K562 (cell line): Measurements from ENCODE around the gene MED20. TPM values are rescaled to one million over a fixed set of nuclear protein-coding genes. Genes with fewer than 3 reads are reported as not detected.
A peak's percentile ranks its signal among the peaks of the same experiment; 100 is the strongest.

Experiments used
- ATAC-seq: fragments of 200-7000 bp; cut with Tn5 transposase; 3 replicates; pipeline ENCODE4 v1.9.1; 2020; ENCODE audit warnings: moderate library complexity
- BruUV-seq: library from RNA; stranded (reverse); fragments of 400-500 nt; replicated peaks from 2 replicates; lab custom pipeline; 2021; lab: Mats Ljungman, UMichigan
- CTCF ChIA-PET: fragments of 300-600 bp; formaldehyde crosslinking; extraction: SDS; loops from one replicate; lab custom pipeline; 2021; ENCODE audit warnings: low intra/inter-chr PET ratio; lab: Yijun Ruan, JAX
- POLR2A ChIA-PET: fragments of 300-600, 350-650 bp; sonication (Branson Sonifier 250); formaldehyde crosslinking; extraction: SDS; loops from one replicate; lab custom pipeline; 2021; ENCODE audit warnings: antibody characterized with exemption, inconsistent platforms; lab: Yijun Ruan, JAX
- DNase-seq, 4 experiments: peaks; one replicate each; pipeline versions ENCODE4 v3.0.0 to v3.0.0-alpha.2; 2011 to 2018; ENCODE audit warnings: low spot score in 3 of 4, mixed read lengths in 3 of 4; ENCODE audit errors: extremely low read depth in 1 of 4
- FAIRE-seq: peaks from 2 replicates; lab custom pipeline; 2011; peaks lifted over from hg19 to GRCh38; lab: Jason Lieb, UNC
- H2AFZ ChIP-seq: 2 replicates; pipeline ENCODE4 v1.6.0; 2011; ENCODE audit warnings: low read depth, low read length, control low read depth, inconsistent platforms
- H3K27ac ChIP-seq: fragments of 200-600 bp; 3 replicates; pipeline ENCODE4 v1.8.0; 2011; ENCODE audit warnings: low read depth, mild to moderate bottlenecking, control low read depth, inconsistent platforms, low read length, moderate library complexity, mixed read lengths; ENCODE audit errors: extremely low read depth
- H3K27me3 ChIP-seq, 2 experiments: fragments of 300-600 bp in 1 of 2; 2 replicates in 1 of 2; 3 replicates in 1 of 2; pipeline versions ENCODE4 v1.6.0 to v1.8.0; 2011; ENCODE audit warnings: inconsistent platforms in 2 of 2, low read length in 2 of 2, mild to moderate bottlenecking in 1 of 2, mixed read lengths in 1 of 2, moderate library complexity in 1 of 2; ENCODE audit not compliant: control insufficient read depth in 2 of 2, insufficient read depth in 2 of 2
- H3K36me3 ChIP-seq: fragments of 300-600 bp; 3 replicates; pipeline ENCODE4 v1.8.0; 2011; ENCODE audit warnings: mild to moderate bottlenecking, low read length, inconsistent platforms; ENCODE audit not compliant: control insufficient read depth, insufficient read depth
- H3K4me1 ChIP-seq, 2 experiments: fragments of 200-600 bp in 1 of 2; replicated peaks in 1 of 2; 2 replicates in 1 of 2; 3 replicates in 1 of 2; pipeline versions ENCODE4 v1.5.1 to v1.8.0; 2011; ENCODE audit warnings: inconsistent platforms in 2 of 2, low read length in 2 of 2, mild to moderate bottlenecking in 1 of 2, mixed read lengths in 1 of 2, moderate library complexity in 1 of 2; ENCODE audit not compliant: control insufficient read depth in 2 of 2, insufficient read depth in 2 of 2
- H3K4me2 ChIP-seq: 2 replicates; pipeline ENCODE4 v1.6.1; 2011; ENCODE audit warnings: low read length, control low read depth, inconsistent platforms, mixed read lengths; ENCODE audit not compliant: insufficient read depth
- H3K4me3 ChIP-seq: fragments of 200-600 bp; sonication (generic), shearing (Covaris generic); 2 replicates; pipeline ENCODE4 v1.5.1; 2016; ENCODE audit warnings: control low read depth, inconsistent platforms
- H3K79me2 ChIP-seq: fragments of 200-600 bp; 3 replicates; pipeline ENCODE4 v1.8.0; 2011; ENCODE audit warnings: low read length, inconsistent platforms; ENCODE audit not compliant: control insufficient read depth, insufficient read depth
- H3K9ac ChIP-seq, 2 experiments: 2 replicates each; pipeline versions ENCODE4 v1.6.0 to v1.6.1; 2011; ENCODE audit warnings: low read depth in 2 of 2, low read length in 2 of 2, control low read depth in 1 of 2, inconsistent platforms in 1 of 2, mild to moderate bottlenecking in 1 of 2, mixed read lengths in 1 of 2; ENCODE audit not compliant: insufficient read depth in 1 of 2
- H3K9me1 ChIP-seq: one replicate; pipeline ENCODE4 v1.6.0; 2011; ENCODE audit warnings: inconsistent platforms, mild to moderate bottlenecking, low read length, moderate library complexity; ENCODE audit not compliant: control insufficient read depth, insufficient read depth
- H3K9me3 ChIP-seq: replicated peaks from 2 replicates; pipeline ENCODE4 v1.5.1; 2011; ENCODE audit warnings: low read depth, low read length, inconsistent platforms; ENCODE audit not compliant: control insufficient read depth, insufficient read depth
- H4K20me1 ChIP-seq: replicated peaks from 2 replicates; pipeline ENCODE4 v1.6.1; 2011; ENCODE audit warnings: low read length, inconsistent platforms, mixed read lengths; ENCODE audit not compliant: control insufficient read depth, insufficient read depth
- CBFA2T2 ChIP-seq: fragments of 450-650 bp; conservative IDR thresholded peaks from 2 replicates; pipeline ENCODE4 v1.6.1; 2017; ENCODE audit warnings: mild to moderate bottlenecking
- CEBPB ChIP-seq: fragments of 450-650 bp; IDR thresholded peaks from 2 replicates; pipeline ENCODE4 v1.6.1; 2016; ENCODE audit warnings: missing genetic modification characterization, missing compliant biosample characterization
- CHD2 ChIP-seq: IDR thresholded peaks from 2 replicates; pipeline ENCODE4 v1.6.1; 2011; ENCODE audit warnings: low read depth, low read length
- ETV1 ChIP-seq: fragments of 450-650 bp; conservative IDR thresholded peaks from 2 replicates; pipeline ENCODE4 v1.6.1; 2016; ENCODE audit warnings: missing genetic modification characterization, control low read depth, low read depth, missing compliant biosample characterization
- FOXK2 ChIP-seq, 2 experiments: fragments of 450-650 bp; IDR thresholded peaks in 1 of 2; conservative IDR thresholded peaks in 1 of 2; 2 replicates each; pipeline ENCODE4 v1.6.1; 2016; ENCODE audit warnings: low read depth in 2 of 2, mild to moderate bottlenecking in 1 of 2
- NCOR1 ChIP-seq: fragments of 450-650 bp; IDR thresholded peaks from 2 replicates; pipeline ENCODE4 v1.6.1; 2016; ENCODE audit warnings: mild to moderate bottlenecking, moderate library complexity
- NRF1 ChIP-seq, 2 experiments: fragments of 450-650 bp; IDR thresholded peaks in 1 of 2; conservative IDR thresholded peaks in 1 of 2; 2 replicates each; pipeline ENCODE4 v1.6.1; 2014; ENCODE audit warnings: mild to moderate bottlenecking in 2 of 2
- SIX5 ChIP-seq, 2 experiments: IDR thresholded peaks; 2 replicates each; pipeline ENCODE4 v1.6.1; 2011; ENCODE audit warnings: low read length in 2 of 2, borderline replicate concordance in 1 of 2, low read depth in 1 of 2, mild to moderate bottlenecking in 1 of 2, moderate library complexity in 1 of 2; ENCODE audit not compliant: insufficient read depth in 1 of 2
- SMAD2 ChIP-seq: fragments of 150-350 bp; IDR thresholded peaks from 2 replicates; pipeline ENCODE4 v1.6.1; 2014; ENCODE audit warnings: low read depth, mild to moderate bottlenecking, low read length
- SPI1 ChIP-seq: IDR thresholded peaks from 2 replicates; pipeline ENCODE4 v1.6.1; 2011; ENCODE audit warnings: low read depth, low read length, control low read depth, borderline replicate concordance
- ZNF232 ChIP-seq: sonication (generic); formaldehyde crosslinking; IDR thresholded peaks from 2 replicates; pipeline ENCODE4 v1.8.0; 2022; ENCODE audit warnings: mild to moderate bottlenecking, missing genetic modification reagents
- WGBS: fragments of 100-300 bp; shearing (Covaris generic); methylation state at CpG from one replicate; pipeline ENCODE4 v1.1.6; 2016; ENCODE audit warnings: low coverage, mixed read lengths; ENCODE audit not compliant: insufficient coverage; ENCODE audit errors: missing lambda C conversion rate; 5-methylcytosine and 5-hydroxymethylcytosine counted together
- in situ Hi-C: fragments of 300-500 bp; cut with MboI; formaldehyde crosslinking; loops from 4 replicates; pipeline ENCODE4 v1.15.0; 2018; ENCODE audit warnings: inconsistent platforms, mixed read lengths
- intact Hi-C: fragments of 100-400 bp; cut with micrococcal nuclease; formaldehyde crosslinking; loops from 2 replicates; pipeline ENCODE4 v1.14.2; 2022
- polyA plus RNA-seq, 8 experiments: library from polyadenylated mRNA; depleted of rRNA in 4 of 8; stranded (reverse) in 5 of 8; unstranded in 3 of 8; fragments of >200 nt; fragmentation: Nextera tagmentation in 2 of 8; fragmentation: Illumina TruSeq in 1 of 8; extraction: Ambion mirVana in 2 of 8; extraction: Trizol in 1 of 8; gene quantifications; 2 replicates each; pipeline versions ENCODE4 v1.2.1 to v1.2.3, GENCODE V29; 2011 to 2014; ENCODE audit warnings: inconsistent platforms in 1 of 8, missing spikeins in 1 of 8
- total RNA-seq, 7 experiments: library from RNA; depleted of rRNA in 6 of 7; stranded (reverse); fragments of >200 nt in 6 of 7; fragmentation: Illumina TruSeq in 2 of 7; extraction: Trizol in 2 of 7; gene quantifications; 2 replicates each; pipeline versions ENCODE4 v1.2.1 to v1.2.3, GENCODE V29; 2011 to 2021; ENCODE audit warnings: low replicate concordance in 1 of 7
- TF ChIP-seq, protein P1 (sequence below): fragments of 450-650 bp; IDR thresholded peaks from 2 replicates; pipeline ENCODE4 v1.6.1; 2017; ENCODE audit warnings: antibody characterized with exemption, mild to moderate bottlenecking
- TF ChIP-seq, protein P2 (sequence below): fragments of 450-650 bp; IDR thresholded peaks from 2 replicates; pipeline ENCODE4 v1.6.1; 2018; ENCODE audit not compliant: partially characterized antibody

MED20 gene
- total and polyA plus RNA-seq, 9 of the 15 experiments (the other 6 are each of a cell fraction or from before 2014, with no cell fraction given) = 27.3 to 80.9 (median 46.0) TPM

DNA sequence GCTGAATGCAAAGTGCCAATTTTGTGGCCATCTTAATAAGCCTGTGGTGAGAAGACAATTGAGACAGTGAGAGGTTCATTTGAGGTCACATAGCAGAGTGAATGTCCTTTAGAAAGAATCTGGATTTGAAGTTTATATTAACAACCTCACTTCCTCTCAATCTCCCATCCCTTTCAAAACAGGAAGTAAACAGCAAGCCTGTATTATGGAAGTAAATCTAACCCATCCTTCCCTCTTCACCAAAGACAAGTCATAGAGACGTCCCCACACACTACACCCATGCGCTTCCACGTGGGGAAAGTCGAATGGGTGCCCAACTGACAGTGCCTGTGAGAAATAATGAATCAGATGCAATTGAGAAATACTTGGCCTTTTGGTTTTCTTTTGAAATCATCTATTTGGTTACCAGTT lies 49.5 kb upstream of the MED20 start:
- no peaks in the 10 kb centered on the region for H3K36me3 ChIP-seq
- H3K9ac ChIP-seq = no peak overlapping the region
- H4K20me1 ChIP-seq = no peaks in the 10 kb centered on the region
- no peaks in the 10 kb centered on the region for H3K9me1 ChIP-seq
- no peak overlapping the region for H3K4me3 ChIP-seq
- H3K79me2 ChIP-seq = no peaks in the 10 kb centered on the region
- no peak for ATAC-seq
- TF ChIP-seq, protein P1, sequence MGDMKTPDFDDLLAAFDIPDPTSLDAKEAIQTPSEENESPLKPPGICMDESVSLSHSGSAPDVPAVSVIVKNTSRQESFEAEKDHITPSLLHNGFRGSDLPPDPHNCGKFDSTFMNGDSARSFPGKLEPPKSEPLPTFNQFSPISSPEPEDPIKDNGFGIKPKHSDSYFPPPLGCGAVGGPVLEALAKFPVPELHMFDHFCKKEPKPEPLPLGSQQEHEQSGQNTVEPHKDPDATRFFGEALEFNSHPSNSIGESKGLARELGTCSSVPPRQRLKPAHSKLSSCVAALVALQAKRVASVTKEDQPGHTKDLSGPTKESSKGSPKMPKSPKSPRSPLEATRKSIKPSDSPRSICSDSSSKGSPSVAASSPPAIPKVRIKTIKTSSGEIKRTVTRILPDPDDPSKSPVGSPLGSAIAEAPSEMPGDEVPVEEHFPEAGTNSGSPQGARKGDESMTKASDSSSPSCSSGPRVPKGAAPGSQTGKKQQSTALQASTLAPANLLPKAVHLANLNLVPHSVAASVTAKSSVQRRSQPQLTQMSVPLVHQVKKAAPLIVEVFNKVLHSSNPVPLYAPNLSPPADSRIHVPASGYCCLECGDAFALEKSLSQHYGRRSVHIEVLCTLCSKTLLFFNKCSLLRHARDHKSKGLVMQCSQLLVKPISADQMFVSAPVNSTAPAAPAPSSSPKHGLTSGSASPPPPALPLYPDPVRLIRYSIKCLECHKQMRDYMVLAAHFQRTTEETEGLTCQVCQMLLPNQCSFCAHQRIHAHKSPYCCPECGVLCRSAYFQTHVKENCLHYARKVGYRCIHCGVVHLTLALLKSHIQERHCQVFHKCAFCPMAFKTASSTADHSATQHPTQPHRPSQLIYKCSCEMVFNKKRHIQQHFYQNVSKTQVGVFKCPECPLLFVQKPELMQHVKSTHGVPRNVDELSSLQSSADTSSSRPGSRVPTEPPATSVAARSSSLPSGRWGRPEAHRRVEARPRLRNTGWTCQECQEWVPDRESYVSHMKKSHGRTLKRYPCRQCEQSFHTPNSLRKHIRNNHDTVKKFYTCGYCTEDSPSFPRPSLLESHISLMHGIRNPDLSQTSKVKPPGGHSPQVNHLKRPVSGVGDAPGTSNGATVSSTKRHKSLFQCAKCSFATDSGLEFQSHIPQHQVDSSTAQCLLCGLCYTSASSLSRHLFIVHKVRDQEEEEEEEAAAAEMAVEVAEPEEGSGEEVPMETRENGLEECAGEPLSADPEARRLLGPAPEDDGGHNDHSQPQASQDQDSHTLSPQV = peak; percentile 16; the same call in 1 of the 2 replicates
- TF ChIP-seq CEBPB (0 out of 2 replicates have a peak, but pooled peaks have one; percentile 23), ZNF232 (no peak), NCOR1 (no peak), CHD2 (no peak), SPI1 (peak; percentile 80; the same call in 1 of the 2 replicates), FOXK2 (conservative IDR thresholded peaks at IDR 0.05 in 1 of 2, IDR thresholded peaks at IDR 0.05 in 1 of 2; ENCODE audit: low read depth in 2 of 2) (peak; percentile 66 to 70; a peak in 3 of 4 replicates), ETV1 (0 out of 2 replicates have a peak, but pooled peaks have one; percentile 12), NRF1 (conservative IDR thresholded peaks at IDR 0.05 in 1 of 2, IDR thresholded peaks at IDR 0.05 in 1 of 2) (no peak), CBFA2T2 (no peak), SMAD2 (no peak), SIX5 (IDR thresholded peaks at IDR 0.05; ENCODE audit: borderline replicate concordance in 1 of 2, insufficient read depth in 1 of 2, low read depth in 1 of 2, low read length in 2 of 2) (no peak)
- TF ChIP-seq, protein P2, sequence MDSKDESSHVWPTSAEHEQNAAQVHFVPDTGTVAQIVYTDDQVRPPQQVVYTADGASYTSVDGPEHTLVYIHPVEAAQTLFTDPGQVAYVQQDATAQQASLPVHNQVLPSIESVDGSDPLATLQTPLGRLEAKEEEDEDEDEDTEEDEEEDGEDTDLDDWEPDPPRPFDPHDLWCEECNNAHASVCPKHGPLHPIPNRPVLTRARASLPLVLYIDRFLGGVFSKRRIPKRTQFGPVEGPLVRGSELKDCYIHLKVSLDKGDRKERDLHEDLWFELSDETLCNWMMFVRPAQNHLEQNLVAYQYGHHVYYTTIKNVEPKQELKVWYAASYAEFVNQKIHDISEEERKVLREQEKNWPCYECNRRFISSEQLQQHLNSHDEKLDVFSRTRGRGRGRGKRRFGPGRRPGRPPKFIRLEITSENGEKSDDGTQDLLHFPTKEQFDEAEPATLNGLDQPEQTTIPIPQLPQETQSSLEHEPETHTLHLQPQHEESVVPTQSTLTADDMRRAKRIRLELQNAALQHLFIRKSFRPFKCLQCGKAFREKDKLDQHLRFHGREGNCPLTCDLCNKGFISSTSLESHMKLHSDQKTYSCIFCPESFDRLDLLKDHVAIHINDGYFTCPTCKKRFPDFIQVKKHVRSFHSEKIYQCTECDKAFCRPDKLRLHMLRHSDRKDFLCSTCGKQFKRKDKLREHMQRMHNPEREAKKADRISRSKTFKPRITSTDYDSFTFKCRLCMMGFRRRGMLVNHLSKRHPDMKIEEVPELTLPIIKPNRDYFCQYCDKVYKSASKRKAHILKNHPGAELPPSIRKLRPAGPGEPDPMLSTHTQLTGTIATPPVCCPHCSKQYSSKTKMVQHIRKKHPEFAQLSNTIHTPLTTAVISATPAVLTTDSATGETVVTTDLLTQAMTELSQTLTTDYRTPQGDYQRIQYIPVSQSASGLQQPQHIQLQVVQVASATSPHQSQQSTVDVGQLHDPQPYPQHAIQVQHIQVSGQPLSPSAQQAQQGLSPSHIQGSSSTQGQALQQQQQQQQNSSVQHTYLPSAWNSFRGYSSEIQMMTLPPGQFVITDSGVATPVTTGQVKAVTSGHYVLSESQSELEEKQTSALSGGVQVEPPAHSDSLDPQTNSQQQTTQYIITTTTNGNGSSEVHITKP = peak; percentile 6
- TF ChIP-seq, all 486 proteins: peak for 6
- 52% methylated on average over 4 of the region's 4 CpGs for WGBS
- no peaks in the 10 kb centered on the region for H3K9me3 ChIP-seq
- CTCF ChIA-PET = no interaction called here
- FAIRE-seq = no peak
- no peaks in the 10 kb centered on the region for H3K27me3 ChIP-seq
- intact Hi-C loops (no loop called here), in situ Hi-C loops (no loop called here)
- no peak overlapping the region for H3K27ac ChIP-seq
- DNase-seq = no peak
- peak overlapping the region; percentile 49 for H2AFZ ChIP-seq
- POLR2A ChIA-PET = no interaction called here
- no peak overlapping the region for H3K4me2 ChIP-seq
- BruUV-seq = no TSS peak
- peaks cover 0 to 27% of the 10 kb centered on the region in 2 experiments; a peak in 4 of 5 replicates for H3K4me1 ChIP-seq
